Osteoblast (primary cell): Measurements from ENCODE around the gene TMEM125. TPM values are rescaled to one million over a fixed set of nuclear protein-coding genes. Genes with fewer than 3 reads are reported as not detected.

Source experiments
- DNase-seq: peaks from one replicate; pipeline ENCODE4 v3.0.0; 2011; ENCODE audit warnings: low spot score, mixed read lengths; ENCODE audit not compliant: insufficient read length; ENCODE audit errors: missing footprints
- H2AFZ ChIP-seq: 2 replicates; pipeline ENCODE4 v1.6.0; 2011; ENCODE audit warnings: mild to moderate bottlenecking, low read length
- H3K27ac ChIP-seq: 2 replicates; pipeline ENCODE4 v1.5.1; 2011; ENCODE audit warnings: mild to moderate bottlenecking, low read depth, low read length, moderate library complexity
- H3K27me3 ChIP-seq: 2 replicates; pipeline ENCODE4 v1.6.0; 2012; ENCODE audit warnings: mild to moderate bottlenecking, control low read depth, inconsistent platforms, low read length, moderate library complexity; ENCODE audit not compliant: insufficient read depth
- H3K36me3 ChIP-seq: 2 replicates; pipeline ENCODE4 v1.5.1; 2011; ENCODE audit warnings: mild to moderate bottlenecking, low read length, control low read depth, moderate library complexity; ENCODE audit not compliant: insufficient read depth
- H3K4me1 ChIP-seq: 2 replicates; pipeline ENCODE4 v1.5.1; 2011; ENCODE audit warnings: mild to moderate bottlenecking, low read length, control low read depth, moderate library complexity; ENCODE audit not compliant: insufficient read depth
- H3K4me2 ChIP-seq: 2 replicates; pipeline ENCODE4 v1.6.0; 2011; ENCODE audit warnings: mild to moderate bottlenecking, low read length; ENCODE audit not compliant: insufficient read depth
- H3K4me3 ChIP-seq: fragments of 200-600 bp; sonication (generic); 3 replicates; pipeline ENCODE4 v1.5.1; 2012; ENCODE audit warnings: mild to moderate bottlenecking, low read length, inconsistent platforms; ENCODE audit not compliant: insufficient read depth
- H3K79me2 ChIP-seq: 2 replicates; pipeline ENCODE4 v1.6.0; 2012; ENCODE audit warnings: mild to moderate bottlenecking, low read length, control low read depth, inconsistent platforms; ENCODE audit not compliant: insufficient read depth
- H3K9me3 ChIP-seq: 2 replicates; pipeline ENCODE4 v1.5.1; 2011; ENCODE audit warnings: low read depth, low read length, control low read depth
- H4K20me1 ChIP-seq: 2 replicates; pipeline ENCODE4 v1.6.0; 2012; ENCODE audit warnings: mild to moderate bottlenecking, low read length, control low read depth; ENCODE audit not compliant: insufficient read depth
- total RNA-seq: library from RNA; depleted of rRNA; stranded (reverse); fragments of >200 nt; gene quantifications from 2 replicates; pipeline ENCODE4 v1.2.3, GENCODE V29; 2012
- TF ChIP-seq, protein P1 (sequence below): IDR thresholded peaks from 2 replicates; pipeline ENCODE4 v1.5.1; 2011; ENCODE audit warnings: mild to moderate bottlenecking, low read depth, low read length, moderate library complexity; ENCODE audit errors: extremely low read depth

Gene TMEM125
- total RNA-seq, 1 donor: not detected

DNA sequence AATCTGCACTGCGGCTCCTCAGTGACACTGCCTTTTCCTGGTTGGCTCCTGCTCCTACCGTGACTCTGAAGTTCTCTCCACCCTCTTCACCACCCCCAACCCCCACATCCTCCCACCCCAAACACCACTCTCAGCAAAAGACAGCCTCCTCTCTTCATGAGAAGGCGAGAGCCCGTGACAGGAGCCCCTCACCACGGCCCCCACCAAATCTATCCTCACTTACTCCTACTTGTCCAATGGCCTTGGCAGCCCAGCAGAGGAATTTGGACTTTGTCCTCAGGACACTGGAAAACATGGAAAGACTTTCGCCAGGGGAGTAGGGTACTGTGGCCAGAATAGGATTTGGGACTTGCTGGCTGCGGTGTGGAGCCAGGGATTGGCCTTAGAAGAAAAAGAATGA, 6.9 kb downstream of the TMEM125 start:
- no peak overlapping the region for H3K4me2 ChIP-seq
- no peaks in the 10 kb centered on the region for H3K79me2 ChIP-seq
- H2AFZ ChIP-seq: no peak overlapping the region
- H3K27me3 ChIP-seq: peaks cover 8% of the 10 kb centered on the region
- H3K9me3 ChIP-seq: no peaks in the 10 kb centered on the region
- TF ChIP-seq, protein P1, sequence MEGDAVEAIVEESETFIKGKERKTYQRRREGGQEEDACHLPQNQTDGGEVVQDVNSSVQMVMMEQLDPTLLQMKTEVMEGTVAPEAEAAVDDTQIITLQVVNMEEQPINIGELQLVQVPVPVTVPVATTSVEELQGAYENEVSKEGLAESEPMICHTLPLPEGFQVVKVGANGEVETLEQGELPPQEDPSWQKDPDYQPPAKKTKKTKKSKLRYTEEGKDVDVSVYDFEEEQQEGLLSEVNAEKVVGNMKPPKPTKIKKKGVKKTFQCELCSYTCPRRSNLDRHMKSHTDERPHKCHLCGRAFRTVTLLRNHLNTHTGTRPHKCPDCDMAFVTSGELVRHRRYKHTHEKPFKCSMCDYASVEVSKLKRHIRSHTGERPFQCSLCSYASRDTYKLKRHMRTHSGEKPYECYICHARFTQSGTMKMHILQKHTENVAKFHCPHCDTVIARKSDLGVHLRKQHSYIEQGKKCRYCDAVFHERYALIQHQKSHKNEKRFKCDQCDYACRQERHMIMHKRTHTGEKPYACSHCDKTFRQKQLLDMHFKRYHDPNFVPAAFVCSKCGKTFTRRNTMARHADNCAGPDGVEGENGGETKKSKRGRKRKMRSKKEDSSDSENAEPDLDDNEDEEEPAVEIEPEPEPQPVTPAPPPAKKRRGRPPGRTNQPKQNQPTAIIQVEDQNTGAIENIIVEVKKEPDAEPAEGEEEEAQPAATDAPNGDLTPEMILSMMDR: no peak
- H3K4me1 ChIP-seq: no peaks in the 10 kb centered on the region
- H4K20me1 ChIP-seq: no peaks in the 10 kb centered on the region
- no peak for DNase-seq
- no peak overlapping the region for H3K4me3 ChIP-seq
- H3K36me3 ChIP-seq: no peaks in the 10 kb centered on the region
- no peak overlapping the region for H3K27ac ChIP-seq

DNA sequence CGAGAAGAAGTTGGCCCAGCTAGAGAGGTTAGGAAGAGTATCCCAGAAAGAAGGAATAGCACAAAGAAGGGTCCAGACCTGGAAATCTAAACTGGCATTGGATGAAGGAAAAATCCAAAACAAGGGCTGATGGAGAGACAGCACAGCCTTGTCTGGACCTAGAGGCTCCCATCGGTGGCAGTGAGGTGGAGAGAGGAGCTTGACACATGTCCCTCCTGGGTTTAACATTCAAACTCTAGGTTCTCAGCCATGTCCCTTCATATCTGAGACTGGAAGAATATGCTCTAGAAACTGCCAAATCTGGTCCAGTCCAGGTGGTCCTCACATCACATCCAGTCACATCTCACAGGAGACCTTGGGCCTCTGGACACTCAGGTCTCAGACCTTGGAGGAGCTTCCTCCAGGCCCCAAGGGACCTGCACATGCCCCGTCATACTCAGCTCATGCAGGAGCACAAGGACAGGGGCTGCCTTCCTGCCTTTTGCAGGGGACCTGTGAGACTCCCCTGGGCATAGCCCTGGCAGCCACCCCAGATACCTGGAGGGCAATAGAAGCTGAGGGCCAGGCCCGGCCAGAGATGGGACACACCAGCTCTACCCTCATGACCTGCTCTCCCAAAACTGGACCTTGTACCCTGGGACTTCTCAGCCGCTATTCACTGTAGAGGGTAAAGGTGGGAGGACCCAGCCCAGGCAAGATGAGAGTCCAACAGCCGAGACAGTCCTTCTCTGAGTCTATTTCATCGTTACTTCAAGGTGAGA, 7.5 kb downstream of the TMEM125 start:
- no peaks in the 10 kb centered on the region for H3K4me1 ChIP-seq
- H2AFZ ChIP-seq: no peak overlapping the region
- H3K36me3 ChIP-seq: no peaks in the 10 kb centered on the region
- H3K4me2 ChIP-seq: no peak overlapping the region
- H3K9me3 ChIP-seq: no peaks in the 10 kb centered on the region
- peaks cover 2% of the 10 kb centered on the region for H3K27me3 ChIP-seq
- no peak overlapping the region for H3K4me3 ChIP-seq
- no peaks in the 10 kb centered on the region for H4K20me1 ChIP-seq
- no peak overlapping the region for H3K27ac ChIP-seq
- H3K79me2 ChIP-seq: no peaks in the 10 kb centered on the region
- TF ChIP-seq, protein P1: no peak
- DNase-seq: no peak

DNA sequence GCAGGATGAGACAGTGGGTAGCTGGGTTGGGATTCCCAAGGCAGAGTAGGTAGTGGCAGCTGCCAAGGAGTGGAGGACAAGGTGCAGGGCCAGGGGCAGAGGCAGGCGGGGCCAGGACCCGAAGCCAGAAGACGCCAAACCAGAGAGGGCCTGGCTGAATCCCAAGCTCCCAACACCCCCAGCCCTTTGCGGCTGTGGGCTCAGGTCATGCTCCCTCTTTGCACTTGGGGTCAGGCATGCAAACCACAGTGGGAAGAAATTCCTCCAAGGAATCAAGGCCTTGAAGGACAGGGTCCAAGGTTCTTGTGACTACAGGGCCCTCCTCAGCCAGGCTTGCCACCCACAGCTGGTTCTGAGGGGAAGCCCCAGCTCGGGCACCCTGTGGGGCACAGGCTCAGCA, 9.4 kb downstream of the TMEM125 start:
- H3K4me2 ChIP-seq: no peak overlapping the region
- H4K20me1 ChIP-seq: no peaks in the 10 kb centered on the region
- no peak for DNase-seq
- TF ChIP-seq, protein P1: no peak
- H3K9me3 ChIP-seq: no peaks in the 10 kb centered on the region
- H3K4me1 ChIP-seq: no peaks in the 10 kb centered on the region
- H3K4me3 ChIP-seq: no peak overlapping the region
- peaks cover 2% of the 10 kb centered on the region for H3K27me3 ChIP-seq
- H2AFZ ChIP-seq: no peak overlapping the region
- H3K79me2 ChIP-seq: no peaks in the 10 kb centered on the region
- H3K36me3 ChIP-seq: no peaks in the 10 kb centered on the region
- no peak overlapping the region for H3K27ac ChIP-seq

DNA sequence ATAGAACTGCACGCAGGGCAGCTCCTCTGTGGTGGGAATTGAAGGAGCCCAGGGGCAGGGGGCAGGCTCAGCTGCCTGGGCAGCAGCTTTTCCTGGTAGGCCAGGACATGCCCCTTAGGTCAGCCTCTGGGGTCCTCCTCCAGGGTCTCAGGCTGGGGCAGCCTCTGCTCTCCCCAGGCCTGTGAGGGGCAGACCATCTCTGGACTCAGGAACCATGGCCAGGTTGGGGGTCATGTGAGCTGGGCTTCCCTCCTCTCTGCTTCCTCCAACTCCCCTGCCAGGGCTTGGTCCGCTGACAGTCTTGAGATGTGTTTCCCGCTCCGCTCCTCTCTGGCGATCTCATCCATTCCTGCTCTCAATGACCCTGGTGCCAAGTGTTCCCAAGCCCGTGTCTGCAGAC, 9.9 kb downstream of the TMEM125 start:
- H3K27ac ChIP-seq: no peak overlapping the region
- H3K27me3 ChIP-seq: peaks cover 2% of the 10 kb centered on the region
- no peak overlapping the region for H3K4me3 ChIP-seq
- H2AFZ ChIP-seq: no peak overlapping the region
- TF ChIP-seq, protein P1: no peak
- no peaks in the 10 kb centered on the region for H3K79me2 ChIP-seq
- H4K20me1 ChIP-seq: no peaks in the 10 kb centered on the region
- no peak overlapping the region for H3K4me2 ChIP-seq
- DNase-seq: no peak
- H3K36me3 ChIP-seq: no peaks in the 10 kb centered on the region
- H3K9me3 ChIP-seq: no peaks in the 10 kb centered on the region
- no peaks in the 10 kb centered on the region for H3K4me1 ChIP-seq
